ENCODE results near the gene PPP4R2. TPM values are rescaled to one million over a fixed set of nuclear protein-coding genes. Genes with fewer than 3 reads are reported as not detected.

The PPP4R2 gene, protein sequence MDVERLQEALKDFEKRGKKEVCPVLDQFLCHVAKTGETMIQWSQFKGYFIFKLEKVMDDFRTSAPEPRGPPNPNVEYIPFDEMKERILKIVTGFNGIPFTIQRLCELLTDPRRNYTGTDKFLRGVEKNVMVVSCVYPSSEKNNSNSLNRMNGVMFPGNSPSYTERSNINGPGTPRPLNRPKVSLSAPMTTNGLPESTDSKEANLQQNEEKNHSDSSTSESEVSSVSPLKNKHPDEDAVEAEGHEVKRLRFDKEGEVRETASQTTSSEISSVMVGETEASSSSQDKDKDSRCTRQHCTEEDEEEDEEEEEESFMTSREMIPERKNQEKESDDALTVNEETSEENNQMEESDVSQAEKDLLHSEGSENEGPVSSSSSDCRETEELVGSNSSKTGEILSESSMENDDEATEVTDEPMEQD
- 125 TPM for total RNA-seq

DNA sequence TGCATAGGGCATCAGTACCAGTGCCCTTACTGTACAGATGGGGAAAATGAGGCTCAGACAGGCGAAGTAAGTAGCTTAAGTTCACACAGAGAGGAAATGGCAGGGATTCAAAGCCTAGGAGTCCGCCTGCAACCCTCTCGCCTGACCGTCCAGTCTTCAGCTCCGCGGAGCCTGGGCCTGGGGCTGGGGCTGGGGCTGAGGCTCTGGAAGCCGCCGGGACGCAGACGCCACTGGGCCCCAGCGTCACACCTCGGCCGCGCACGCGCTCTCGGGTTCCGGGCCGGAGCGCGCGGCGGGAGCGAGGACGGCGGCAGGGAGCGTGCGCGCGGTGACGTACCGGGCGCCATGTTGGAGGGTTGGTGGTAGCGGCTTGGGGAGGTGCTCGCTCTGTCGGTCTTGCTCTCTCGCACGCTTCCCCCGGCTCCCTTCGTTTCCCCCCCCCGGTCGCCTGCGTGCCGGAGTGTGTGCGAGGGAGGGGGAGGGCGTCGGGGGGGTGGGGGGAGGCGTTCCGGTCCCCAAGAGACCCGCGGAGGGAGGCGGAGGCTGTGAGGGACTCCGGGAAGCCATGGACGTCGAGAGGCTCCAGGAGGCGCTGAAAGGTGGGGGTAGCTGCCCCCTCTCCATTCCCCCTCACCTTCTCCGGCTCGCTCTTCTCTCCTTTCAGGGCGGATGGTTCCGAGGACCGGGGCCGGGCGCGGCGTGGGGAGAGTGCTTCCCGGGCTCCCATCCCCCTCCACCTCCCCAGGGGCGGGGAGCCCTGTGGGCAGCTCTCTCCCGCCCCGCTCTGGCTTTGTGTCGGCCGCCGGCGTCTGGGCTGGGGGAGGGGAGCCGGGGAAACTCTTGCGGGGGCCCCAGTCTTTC, at the start of gene PPP4R2:
Gene PPP4R2, plus strand, starts transcription at position 339 of the 861 bp plus-strand sequence. Its CDS starts 227 bp downstream, at position 566.

DNA sequence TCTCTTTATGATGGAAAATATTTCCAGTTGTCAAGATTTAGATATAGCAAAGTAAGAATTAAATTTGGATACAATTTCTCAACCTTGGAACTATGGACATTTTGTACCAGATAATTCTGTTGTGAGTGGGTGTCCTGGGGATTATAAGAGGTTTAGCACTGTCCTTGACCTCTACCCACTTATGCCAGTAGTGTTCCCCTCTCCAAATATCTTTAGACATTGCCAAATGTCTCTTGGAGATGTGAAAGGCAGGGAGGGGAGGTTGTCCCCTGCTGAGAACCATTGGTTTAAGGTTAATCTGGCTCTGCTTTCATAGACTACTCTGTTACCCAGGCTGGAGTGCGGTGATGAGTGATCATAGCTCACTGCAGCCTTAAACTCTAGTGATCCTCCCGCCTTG, 64.8 kb downstream of the PPP4R2 start, which contains the start of gene EBLN2:
Gene EBLN2, plus strand, starts transcription at position 244 of the 400 bp plus-strand sequence. CDS start 423 bp downstream, outside the sequence.

Other genes with a start within 250 kb of the PPP4R2 start
- 26.1 TPM for gene SHQ1, start 148.4 kb upstream of the PPP4R2 start, total RNA-seq
- gene GXYLT2, start 108.8 kb upstream of the PPP4R2 start, total RNA-seq, result 33.9 TPM
- 15.2 TPM for gene EBLN2, start 64.8 kb downstream of the PPP4R2 start, total RNA-seq

Measured in camera-type eye (tissue), 1 donor.